GM12865 (cell line): Measurements from ENCODE around the gene WNT1.
A peak's percentile ranks its signal among the peaks of the same experiment; 100 is the strongest.

Source experiments
- DNase-seq: peaks from one replicate; pipeline ENCODE4 v3.0.0; 2010; ENCODE audit warnings: low read depth
- H3K4me3 ChIP-seq: 2 replicates; pipeline ENCODE4 v1.5.1; 2011; ENCODE audit warnings: mild to moderate bottlenecking, low read depth, low read length, control low read depth
- CTCF ChIP-seq: IDR thresholded peaks from 2 replicates; pipeline ENCODE4 v1.5.1; 2011; ENCODE audit warnings: low read length, control low read depth, low read depth, inconsistent platforms; ENCODE audit not compliant: insufficient read depth; ENCODE audit errors: missing control alignments

The WNT1 gene

GRCh38 chr12:48958049-48958388 lies 20.1 kb upstream of the WNT1 start:
- no peak for TF ChIP-seq CTCF
- H3K4me3 ChIP-seq = peak overlapping the region; percentile 90
- no peak for DNase-seq

GRCh38 chr12:48960834-48961233 lies 17.3 kb upstream of the WNT1 start:
- DNase-seq = no peak
- no peak overlapping the region for H3K4me3 ChIP-seq
- TF ChIP-seq CTCF = no peak

GRCh38 chr12:48961331-48961730 lies 16.8 kb upstream of the WNT1 start:
- DNase-seq = no peak
- TF ChIP-seq CTCF = no peak
- no peak overlapping the region for H3K4me3 ChIP-seq

- DNase-seq = no peak
- no peak overlapping the region for H3K4me3 ChIP-seq
- TF ChIP-seq CTCF = no peak
These were observed 16.3 kb upstream of the WNT1 start for GRCh38 chr12:48961801-48962200.

- DNase-seq = no peak
- no peak overlapping the region for H3K4me3 ChIP-seq
- TF ChIP-seq CTCF = no peak
These were observed 12.8 kb upstream of the WNT1 start for GRCh38 chr12:48965298-48965838.

GRCh38 chr12:48966177-48966895 lies 11.8 kb upstream of the WNT1 start:
- H3K4me3 ChIP-seq = no peak overlapping the region
- DNase-seq = no peak
- TF ChIP-seq CTCF = no peak

- TF ChIP-seq CTCF = no peak
- no peak for DNase-seq
- H3K4me3 ChIP-seq = no peak overlapping the region
These were observed 10.1 kb upstream of the WNT1 start for GRCh38 chr12:48967991-48968390.
